SKM-1 (cell line): ENCODE results near the gene SRRM4.

Experiments
- DNase-seq: peaks from one replicate; lab custom pipeline; 2025; ENCODE audit not compliant: unreplicated experiment; lab: John Stamatoyannopoulos, UW

SRRM4 gene

DNA sequence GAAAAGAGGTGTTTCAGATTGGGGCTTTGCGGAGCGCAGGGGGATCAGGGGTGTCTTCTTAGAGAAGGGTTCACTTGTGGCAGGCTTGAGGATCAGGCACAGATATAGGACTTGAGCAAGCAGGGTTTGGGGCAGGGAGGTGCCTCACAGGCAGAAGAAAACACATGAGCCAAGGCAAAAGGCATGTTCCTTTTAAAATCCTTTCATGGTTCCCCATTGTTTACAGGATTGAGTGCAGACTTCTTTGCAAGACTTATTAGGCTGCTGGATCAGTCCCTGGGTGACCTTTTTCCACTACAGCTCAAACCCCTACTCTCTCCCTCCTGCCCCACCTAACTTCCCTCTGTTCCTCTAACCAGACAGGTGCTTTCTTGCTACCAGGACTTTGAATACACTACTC, 217.1 kb downstream of the SRRM4 start:
- no peak for DNase-seq

DNA sequence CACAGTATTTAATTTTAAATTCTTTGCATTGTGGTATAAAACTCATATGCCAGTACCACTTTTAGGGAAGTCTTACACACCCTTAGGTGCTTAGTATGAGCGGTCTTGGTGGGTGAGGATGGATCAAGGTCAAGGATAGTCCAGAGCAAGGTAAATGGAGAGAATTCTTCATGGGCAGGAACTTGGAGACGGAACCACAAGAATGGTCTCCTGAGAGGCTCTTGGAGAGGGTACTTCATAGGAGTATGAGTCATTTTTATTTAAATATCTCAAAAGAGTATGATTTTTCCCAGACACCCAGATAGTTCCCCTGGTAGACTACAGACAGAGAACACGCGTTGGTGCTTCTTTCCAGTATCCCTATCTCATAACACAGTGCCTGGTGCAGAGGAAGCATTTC, 219.3 kb downstream of the SRRM4 start:
- DNase-seq: no peak

DNA sequence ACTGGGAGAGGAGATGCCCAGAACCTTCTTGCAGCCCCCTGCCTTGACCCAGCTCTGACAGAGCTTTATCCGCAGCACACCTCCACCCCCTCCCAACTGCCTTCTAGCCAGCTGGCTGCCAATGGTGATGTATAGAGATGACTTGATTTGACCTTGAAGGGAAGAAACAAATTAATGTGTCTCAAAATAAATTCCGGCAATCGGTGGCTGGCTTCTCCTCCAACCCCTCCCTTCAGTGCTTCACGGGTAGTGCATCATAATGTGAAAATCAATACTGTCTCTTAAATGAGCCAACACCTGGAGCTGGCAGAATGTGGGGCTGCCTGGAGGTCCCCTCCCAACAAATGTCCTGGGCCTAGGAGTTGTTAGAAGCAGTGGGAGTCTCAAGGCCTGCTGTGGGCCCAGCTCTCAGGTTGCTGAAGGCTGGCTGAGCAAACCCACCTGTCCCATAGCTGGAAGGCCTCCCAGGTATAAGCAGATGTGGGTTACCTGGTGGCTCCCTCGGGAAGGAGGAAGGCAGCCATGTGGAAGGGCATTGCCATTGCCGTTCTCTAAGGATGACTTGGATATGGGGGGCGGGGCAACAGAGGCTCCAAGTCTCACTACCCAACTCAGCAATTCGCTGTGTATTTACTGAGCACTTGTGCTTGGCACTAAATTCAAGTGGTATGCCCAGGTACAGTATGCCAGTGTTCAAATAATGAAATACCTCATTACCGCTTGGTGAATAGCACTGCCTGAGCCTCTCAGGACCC, 220.6 kb downstream of the SRRM4 start:
- no peak for DNase-seq

DNA sequence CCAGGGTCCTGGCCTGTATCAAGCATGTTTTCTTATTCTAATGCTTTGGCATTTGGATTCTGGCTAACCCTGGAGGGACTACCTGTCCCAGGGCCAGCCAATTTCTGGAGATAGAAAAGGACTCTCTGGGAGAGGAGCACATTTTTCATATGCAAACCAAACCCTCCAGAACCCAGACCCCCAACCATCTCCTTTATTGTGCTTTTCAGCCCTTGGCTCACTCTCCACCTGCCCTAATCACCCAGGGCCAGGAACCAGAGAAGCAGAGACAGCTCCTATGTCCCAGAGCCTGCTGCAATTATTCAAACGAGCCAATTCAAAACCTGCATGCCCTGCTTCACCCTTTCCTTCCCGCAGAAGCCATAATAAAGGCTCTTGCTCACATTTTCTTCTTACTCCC, 221.2 kb downstream of the SRRM4 start:
- DNase-seq: no peak

DNA sequence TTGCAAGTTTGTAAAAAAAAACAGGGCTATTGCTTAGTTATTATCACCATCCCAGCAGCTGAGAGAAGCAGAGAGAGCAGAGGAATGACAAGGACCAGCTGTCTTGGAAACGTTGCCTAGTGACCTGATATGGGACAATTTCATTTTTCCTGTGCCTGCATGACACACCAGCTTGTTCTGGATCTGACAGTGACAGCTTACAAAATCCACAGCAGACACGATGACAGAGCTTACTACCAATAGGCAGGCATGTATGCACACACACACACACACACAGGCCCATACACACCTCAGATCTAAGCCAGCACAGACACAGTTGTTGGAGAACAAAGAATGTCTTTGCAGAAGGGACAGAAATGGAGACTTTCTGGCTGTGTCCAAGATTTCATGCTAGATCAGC, 222.8 kb downstream of the SRRM4 start:
- no peak for DNase-seq

DNA sequence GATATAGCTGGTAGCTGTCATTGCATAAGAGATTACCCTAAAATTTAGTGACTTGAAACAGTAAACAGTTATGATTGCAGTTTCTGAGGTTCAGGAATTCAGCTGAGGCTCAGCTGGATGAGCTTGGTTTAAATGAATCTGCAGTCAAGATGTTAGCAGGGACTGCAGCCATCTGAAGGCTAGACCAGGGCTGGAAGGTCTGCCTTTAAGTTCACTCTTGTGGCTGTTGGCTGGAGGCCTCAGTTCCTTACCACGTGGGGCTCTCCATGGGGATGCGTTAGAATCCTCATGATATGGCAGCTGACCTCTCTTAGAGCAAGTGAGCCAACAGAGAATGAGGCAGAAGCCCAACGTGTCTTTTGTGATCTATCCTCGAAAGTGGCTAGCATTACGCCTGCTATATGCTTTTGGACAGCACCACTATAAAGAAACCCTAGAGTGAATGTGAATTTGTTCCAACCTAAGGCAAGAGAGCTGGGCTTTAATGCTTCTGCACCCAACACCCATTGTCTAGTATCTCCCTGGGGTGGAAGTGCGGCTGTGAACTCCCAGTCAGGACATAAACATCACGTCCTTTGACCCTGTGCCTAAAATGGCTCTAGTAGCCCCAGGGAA, 223.4 kb downstream of the SRRM4 start:
- no peak for DNase-seq

DNA sequence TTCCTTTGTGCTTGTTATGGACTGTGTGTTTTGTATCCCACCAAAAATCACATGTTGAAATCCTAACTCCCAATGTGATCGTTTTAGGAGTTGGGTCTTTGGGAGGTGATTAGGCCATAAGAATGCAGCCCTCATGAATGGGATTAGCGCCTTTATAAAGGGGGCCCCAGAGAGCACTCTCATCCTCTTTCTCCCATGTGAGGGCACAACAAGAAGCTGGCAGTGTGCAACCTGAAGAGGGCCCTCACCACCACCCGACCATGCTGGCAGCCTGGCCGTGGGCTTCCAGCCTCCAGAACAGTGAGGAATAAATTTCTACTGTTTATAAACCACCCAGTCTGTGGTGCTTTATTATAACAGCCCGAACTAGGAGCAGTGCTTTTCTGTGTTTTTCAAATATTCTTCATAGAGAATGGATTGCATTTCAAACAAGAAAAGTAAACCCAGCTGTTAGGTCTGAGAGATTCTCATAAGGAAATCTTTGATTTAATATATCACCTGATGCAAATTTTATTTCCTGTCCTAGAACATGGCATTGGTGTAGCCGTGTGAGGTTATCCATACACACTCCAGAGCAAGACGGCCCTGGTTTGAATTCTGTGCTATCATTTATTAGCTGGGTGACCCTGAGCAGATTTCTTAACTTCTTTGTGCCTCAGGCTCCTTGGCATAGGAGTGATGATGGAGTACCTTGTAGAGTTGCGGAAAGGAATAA, 225.2 kb downstream of the SRRM4 start:
- DNase-seq: no peak

DNA sequence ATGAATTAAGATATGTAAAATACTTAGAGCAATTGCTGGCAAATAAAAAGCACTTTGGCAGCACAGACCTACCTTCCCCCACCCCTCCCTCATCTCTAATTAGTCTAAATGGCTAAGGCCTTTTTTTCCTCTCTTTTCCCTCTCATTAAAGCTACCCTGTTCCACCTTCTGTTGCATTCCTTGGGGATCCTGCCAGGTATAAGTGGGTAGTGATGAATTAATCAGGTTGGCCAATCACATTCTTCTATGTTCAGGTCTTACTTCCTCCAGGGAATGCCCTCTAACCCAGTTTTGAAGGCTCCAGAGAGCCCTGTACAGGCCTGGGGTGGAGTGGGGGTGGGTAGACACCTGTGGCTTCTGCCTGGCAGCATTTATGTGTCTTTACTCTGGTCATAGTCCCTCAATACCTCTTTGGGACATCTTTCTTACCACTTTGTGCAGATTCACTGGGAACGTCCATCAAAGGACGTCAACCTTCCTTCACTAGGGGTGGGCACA, 225.8 kb downstream of the SRRM4 start:
- DNase-seq: no peak

DNA sequence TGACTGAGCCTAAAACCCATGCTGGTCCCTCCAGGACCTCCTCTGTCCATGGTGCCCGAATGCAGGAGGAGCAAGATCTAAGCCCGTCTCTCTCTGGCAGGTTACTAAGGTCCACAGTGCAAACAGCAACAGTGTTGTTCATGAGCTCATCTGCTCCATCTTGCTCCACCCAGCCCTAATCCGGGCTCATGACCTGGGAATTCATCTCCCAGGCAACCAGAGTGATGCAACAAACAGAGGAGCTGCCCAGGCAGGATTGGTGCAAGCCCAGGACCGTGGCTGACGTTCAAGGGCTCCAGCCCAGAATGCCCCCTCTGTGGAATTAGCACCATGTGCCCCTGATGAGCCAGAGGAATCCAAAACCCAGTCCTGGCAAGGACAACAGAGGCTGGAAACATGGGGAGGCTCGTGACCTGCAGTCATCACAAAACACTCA, 227.3 kb downstream of the SRRM4 start:
- no peak for DNase-seq

DNA sequence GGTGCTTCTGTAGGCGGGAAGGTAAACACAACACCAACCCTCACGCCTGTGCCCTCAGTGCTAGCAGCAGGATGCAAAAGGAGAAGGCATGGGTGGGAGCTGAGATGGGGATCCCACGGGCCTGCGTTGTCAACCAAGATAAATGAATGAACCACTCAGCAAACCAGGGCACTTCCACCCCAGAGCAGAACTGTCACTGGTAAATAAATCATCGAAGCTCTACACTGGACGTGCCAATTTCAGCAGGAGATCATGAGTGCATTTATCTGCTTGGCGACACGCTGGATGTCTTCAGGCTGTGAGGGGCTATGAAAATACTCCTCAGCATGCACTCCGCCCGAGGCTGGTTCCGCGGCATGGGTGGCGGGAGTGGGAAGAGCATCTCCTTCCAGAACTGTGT, 230.5 kb downstream of the SRRM4 start:
- DNase-seq: no peak
